Measurements from ENCODE around the gene PRICKLE1. TPM values are rescaled to one million over a fixed set of nuclear protein-coding genes. Genes with fewer than 3 reads are reported as not detected.

Gene PRICKLE1
- total RNA-seq, 3 donors from 2014 or later, result 0.93 to 7.1 (median 4.4) TPM

GRCh38 chr12:42410340-42410739 is 179.2 kb downstream of the PRICKLE1 start:
- Histone ChIP-seq H3K9me3 (no peaks in the 10 kb centered on the region), H3K4me3 (no peak overlapping the region), H3K4me1 (ENCODE audit: low read depth) (no peaks in the 10 kb centered on the region), H3K36me3 (ENCODE audit: low read depth) (no peaks in the 10 kb centered on the region)
- ATAC-seq (no peak), DNase-seq (no peak)
- TF ChIP-seq CTCF (IDR thresholded peaks at IDR 0.05), result no peak
- intact Hi-C loops (cut with DNase I, micrococcal nuclease), result no loop called here

DNA sequence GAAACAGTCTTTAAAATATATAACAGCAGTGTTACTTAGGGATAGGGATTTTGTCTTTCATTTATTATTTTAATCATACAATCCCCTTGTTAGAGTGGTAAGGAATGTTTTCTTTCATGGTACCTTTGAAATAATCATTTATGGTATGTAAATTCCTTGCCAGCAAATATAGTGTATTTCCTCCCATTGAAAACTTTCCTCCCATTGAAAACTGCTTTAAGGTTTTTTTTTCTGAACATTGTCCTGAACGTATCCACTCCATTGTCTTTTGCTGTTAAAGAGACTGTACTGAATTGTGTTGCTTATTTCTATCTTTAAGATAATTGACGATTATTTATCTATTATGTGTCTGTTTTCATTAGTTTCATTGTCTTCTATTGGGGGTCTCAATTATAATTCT is 180.1 kb downstream of the PRICKLE1 start:
- ATAC-seq, result no peak
- H3K4me1 ChIP-seq (ENCODE audit: low read depth), result no peaks in the 10 kb centered on the region
- H3K9me3 ChIP-seq, result no peaks in the 10 kb centered on the region
- H3K4me3 ChIP-seq, result no peak overlapping the region
- no peak for TF ChIP-seq CTCF (IDR thresholded peaks at IDR 0.05)
- no peak for DNase-seq
- no peaks in the 10 kb centered on the region for H3K36me3 ChIP-seq (ENCODE audit: low read depth)
- intact Hi-C loops (cut with DNase I, micrococcal nuclease), result no loop called here

DNA sequence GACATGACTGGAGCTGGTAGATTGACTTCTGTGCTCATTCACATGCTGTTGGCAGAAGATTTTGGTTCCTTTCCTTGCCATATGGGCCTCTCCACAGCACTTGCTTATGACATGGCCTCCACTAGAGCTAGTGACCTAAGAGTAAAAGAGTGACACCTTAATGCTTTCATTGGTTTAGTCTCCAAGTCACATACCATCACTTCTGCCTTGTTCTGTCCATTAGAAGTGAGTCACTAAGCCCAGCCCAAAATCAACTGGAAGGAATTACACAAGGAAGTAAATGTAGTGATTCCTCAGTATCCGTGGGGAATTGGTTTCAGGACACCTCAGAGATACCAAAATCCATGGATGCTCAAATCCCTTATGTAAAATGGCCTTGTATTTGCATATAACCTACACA is 182.2 kb downstream of the PRICKLE1 start:
- Histone ChIP-seq H3K36me3 (ENCODE audit: low read depth) (no peaks in the 10 kb centered on the region), H3K4me1 (ENCODE audit: low read depth) (no peaks in the 10 kb centered on the region), H3K4me3 (no peak overlapping the region), H3K9me3 (no peaks in the 10 kb centered on the region)
- DNase-seq (no peak), ATAC-seq (no peak)
- no peak for TF ChIP-seq CTCF (IDR thresholded peaks at IDR 0.05)
- intact Hi-C loops (cut with DNase I, micrococcal nuclease), result no loop called here

All from mucosa of descending colon (tissue), 3 donors.